ENCODE data around the gene LYZL4.

Gene LYZL4
- long read RNA-seq: 0 reads

- no peak within 1 kb of the TSS for H3K4me3 ChIP-seq (replicated peaks; ENCODE audit: insufficient read depth, low read length)
- no peaks in the 10 kb centered on the region for H3K27me3 ChIP-seq (ENCODE audit: insufficient read depth, poor library complexity, severe bottlenecking)
- TF ChIP-seq POLR2AphosphoS5 (IDR thresholded peaks at IDR 0.05; ENCODE audit: low read depth) (no peak), CTCF (IDR thresholded peaks at IDR 0.05; ENCODE audit: insufficient read depth, low read length) (no peak), SPI1 (IDR thresholded peaks at IDR 0.05; ENCODE audit: borderline replicate concordance, low read depth) (no peak), REST (IDR thresholded peaks at IDR 0.05; ENCODE audit: insufficient replicate concordance, low read depth) (no peak), GABPA (IDR thresholded peaks at IDR 0.05; ENCODE audit: low read depth) (no peak)
Observed at GRCh38 chr3:42410370-42411131, at the start of gene LYZL4. TSS of gene LYZL4 (minus strand) at chr3:42410610. CDS start at chr3:42407251, 3,359 bp downstream.

GRCh38 chr3:42459151-42459550 is 48.7 kb upstream of the LYZL4 start:
- H3K27me3 ChIP-seq (ENCODE audit: insufficient read depth, poor library complexity, severe bottlenecking): peaks cover 2% of the 10 kb centered on the region
- DNase-seq (ENCODE audit: low read depth in 1 of 2, low spot score in 1 of 2): no peak
- TF ChIP-seq SPI1 (IDR thresholded peaks at IDR 0.05; ENCODE audit: borderline replicate concordance, low read depth) (no peak), REST (IDR thresholded peaks at IDR 0.05; ENCODE audit: insufficient replicate concordance, low read depth) (no peak), GABPA (IDR thresholded peaks at IDR 0.05; ENCODE audit: low read depth) (no peak), CTCF (IDR thresholded peaks at IDR 0.05; ENCODE audit: insufficient read depth, low read length) (no peak), POLR2AphosphoS5 (IDR thresholded peaks at IDR 0.05; ENCODE audit: low read depth) (no peak)
- no peak overlapping the region for H3K27ac ChIP-seq (replicated peaks)
- H3K4me3 ChIP-seq (replicated peaks; ENCODE audit: insufficient read depth, low read length): no peak overlapping the region

More at GRCh38 chr3:42410370-42411131, at the start of gene LYZL4:
- H3K27ac ChIP-seq (replicated peaks): no peak within 1 kb of the TSS
- DNase-seq (ENCODE audit: low read depth in 1 of 2, low spot score in 1 of 2): no peak

- DNase-seq (ENCODE audit: low read depth in 1 of 2, low spot score in 1 of 2): no peak
- Histone ChIP-seq H3K27me3 (ENCODE audit: insufficient read depth, poor library complexity, severe bottlenecking) (peaks cover 2% of the 10 kb centered on the region), H3K4me3 (replicated peaks; ENCODE audit: insufficient read depth, low read length) (no peak overlapping the region), H3K27ac (replicated peaks) (no peak overlapping the region)
- TF ChIP-seq SPI1 (IDR thresholded peaks at IDR 0.05; ENCODE audit: borderline replicate concordance, low read depth) (no peak), CTCF (IDR thresholded peaks at IDR 0.05; ENCODE audit: insufficient read depth, low read length) (no peak), GABPA (IDR thresholded peaks at IDR 0.05; ENCODE audit: low read depth) (no peak), REST (IDR thresholded peaks at IDR 0.05; ENCODE audit: insufficient replicate concordance, low read depth) (no peak), POLR2AphosphoS5 (IDR thresholded peaks at IDR 0.05; ENCODE audit: low read depth) (no peak)
Observed at GRCh38 chr3:42456211-42456610, 45.8 kb upstream of the LYZL4 start.
